GM23248 (cell line): ENCODE results near the gene EN1.

Source experiments
- EZH2 ChIP-seq: fragments of 200-600 bp; sonication (generic); IDR thresholded peaks from 2 replicates; pipeline ENCODE4 v1.6.1; 2018; ENCODE audit warnings: antibody characterized with exemption, mild to moderate bottlenecking; ENCODE audit not compliant: insufficient read depth, poor library complexity, severe bottlenecking
- EZH2phosphoT487 ChIP-seq: fragments of 200-600 bp; sonication (generic); IDR thresholded peaks from 2 replicates; pipeline ENCODE4 v1.6.1; 2018; ENCODE audit warnings: antibody characterized with exemption, moderate library complexity, mild to moderate bottlenecking, low read depth; ENCODE audit not compliant: insufficient read depth

DNA sequence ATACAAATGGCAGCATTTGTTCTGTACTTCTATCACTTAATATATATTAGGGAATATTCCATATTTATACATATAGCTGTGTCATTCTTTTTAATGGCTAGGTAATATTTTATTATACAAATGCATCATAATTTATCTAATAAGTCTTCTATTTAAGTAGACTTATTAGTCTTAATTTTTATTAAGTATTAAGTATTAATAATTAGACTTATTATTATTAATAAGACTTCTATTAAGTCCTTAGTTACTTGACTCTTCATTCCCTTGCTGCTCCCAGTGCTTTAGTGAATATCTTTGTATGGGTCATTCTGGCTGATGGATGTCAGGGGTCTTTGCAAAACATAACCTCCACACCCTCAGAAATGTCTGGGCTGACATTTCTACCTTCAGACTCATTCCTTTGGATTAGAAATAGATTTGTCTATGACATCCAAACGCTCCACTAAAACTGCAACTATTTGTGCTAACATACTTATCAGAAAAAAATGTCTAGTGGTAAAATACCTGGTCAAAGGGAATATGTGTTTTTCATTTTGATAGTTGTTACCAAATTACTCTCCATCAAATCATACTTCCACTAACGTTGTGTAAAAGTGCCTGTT lies 35.8 kb downstream of the EN1 start:
- TF ChIP-seq EZH2 (no peak), EZH2phosphoT487 (no peak)
